Esophagus squamous epithelium (tissue), 4 donors: ENCODE data around the gene C2CD2.

Source experiments
- CTCF ChIP-seq, 6 experiments: fragments of 450-650 bp in 4 of 6; fragments of 200-600 bp in 2 of 6; sonication (generic) in 2 of 6; IDR thresholded peaks; one replicate each; pipeline ENCODE4 v1.5.1; 2016 to 2019; ENCODE audit warnings: antibody characterized with exemption in 6 of 6, mild to moderate bottlenecking in 4 of 6, moderate library complexity in 4 of 6
- POLR2A ChIP-seq, 4 donors: fragments of 450-650 bp; IDR thresholded peaks; one replicate each; pipeline ENCODE4 v1.6.1; 2017; ENCODE audit warnings: antibody characterized with exemption in 4 of 4, mild to moderate bottlenecking in 4 of 4, moderate library complexity in 3 of 4

GRCh38 chr21:41885341-41886024, 68.3 kb downstream of the C2CD2 start:
- TF ChIP-seq POLR2A (IDR thresholded peaks at IDR 0.05) (no peak), CTCF (IDR thresholded peaks at IDR 0.05) (no peak)
